Activated CD4-positive, alpha-beta T cell treated with anti-CD3 and anti-CD28 coated beads, Interleukin-10, Interleukin-2, amounts not matched to agents 100 ng/mL and 50 ng/mL, durations not matched to agents 16 hours and 8 hours (primary cell): ENCODE results near the gene ZNF382.
"Not testable (repeated sequence)": the region's sequence is repeated elsewhere in the genome, so short reads cannot be mapped to it uniquely, and the experiment has no call there.

Experiments
- DNase-seq: peaks from one replicate; pipeline ENCODE4 v3.0.0-alpha.2; 2020

ZNF382 gene

GRCh38 chr19:36605101-36605876 is at the start of gene ZNF382:
Gene ZNF382 (plus strand): TSS chr19:36605313. CDS start chr19:36609915, 4,602 bp downstream.
- DNase-seq, result peak; percentile 91

- no peak for DNase-seq
Observed at GRCh38 chr19:36564391-36564790, 40.7 kb upstream of the ZNF382 start.

- no peak for DNase-seq
Observed at GRCh38 chr19:36572593-36573019, 32.5 kb upstream of the ZNF382 start.

- DNase-seq, result peak; percentile 91
Observed at GRCh38 chr19:36573020-36573894, 31.9 kb upstream of the ZNF382 start, which contains the start of gene ZNF529. Gene ZNF529 (minus strand): TSS chr19:36573292. CDS start chr19:36572346, 946 bp downstream.

GRCh38 chr19:36573895-36574720 is 31.0 kb upstream of the ZNF382 start:
- DNase-seq, result no peak

GRCh38 chr19:36574741-36575140 is 30.4 kb upstream of the ZNF382 start:
- DNase-seq, result no peak

GRCh38 chr19:36577271-36577996 is 27.7 kb upstream of the ZNF382 start:
- DNase-seq, result no peak

- DNase-seq, result no peak
Observed at GRCh38 chr19:36579255-36579654, 25.9 kb upstream of the ZNF382 start.

GRCh38 chr19:36602681-36603080 is 2.4 kb upstream of the ZNF382 start:
- DNase-seq, result not testable (repeated sequence)

- DNase-seq, result peak; percentile 86
Observed at GRCh38 chr19:36604656-36605100, 435 bp upstream of the ZNF382 start.

GRCh38 chr19:36605877-36606478 is 865 bp downstream of the ZNF382 start:
- peak; percentile 37 for DNase-seq

- DNase-seq, result no peak
Observed at GRCh38 chr19:36627057-36627456, 21.9 kb downstream of the ZNF382 start.

GRCh38 chr19:36635342-36635741 is 30.2 kb downstream of the ZNF382 start:
- no peak for DNase-seq

GRCh38 chr19:36638862-36639510 is 33.9 kb downstream of the ZNF382 start:
- no peak for DNase-seq

GRCh38 chr19:36646746-36647145 is 41.6 kb downstream of the ZNF382 start:
- DNase-seq, result no peak

- no peak for DNase-seq
Observed at GRCh38 chr19:36652958-36653357, 47.8 kb downstream of the ZNF382 start.

- DNase-seq, result no peak
Observed at GRCh38 chr19:36665832-36666231, 60.7 kb downstream of the ZNF382 start.

GRCh38 chr19:36668646-36669045 is 63.5 kb downstream of the ZNF382 start:
- no peak for DNase-seq

GRCh38 chr19:36672368-36672767 is 67.3 kb downstream of the ZNF382 start:
- no peak for DNase-seq

GRCh38 chr19:36674201-36674600 is 69.1 kb downstream of the ZNF382 start:
- DNase-seq, result no peak

- no peak for DNase-seq
Observed at GRCh38 chr19:36679455-36679854, 74.3 kb downstream of the ZNF382 start.
